ENCODE results near the gene INSL4. TPM values are rescaled to one million over a fixed set of nuclear protein-coding genes. Genes with fewer than 3 reads are reported as not detected.

Gene INSL4
- total and polyA plus RNA-seq, 2 of the 8 experiments (the other 6 are each of a cell fraction or from before 2014, with no cell fraction given) = not detected

DNA sequence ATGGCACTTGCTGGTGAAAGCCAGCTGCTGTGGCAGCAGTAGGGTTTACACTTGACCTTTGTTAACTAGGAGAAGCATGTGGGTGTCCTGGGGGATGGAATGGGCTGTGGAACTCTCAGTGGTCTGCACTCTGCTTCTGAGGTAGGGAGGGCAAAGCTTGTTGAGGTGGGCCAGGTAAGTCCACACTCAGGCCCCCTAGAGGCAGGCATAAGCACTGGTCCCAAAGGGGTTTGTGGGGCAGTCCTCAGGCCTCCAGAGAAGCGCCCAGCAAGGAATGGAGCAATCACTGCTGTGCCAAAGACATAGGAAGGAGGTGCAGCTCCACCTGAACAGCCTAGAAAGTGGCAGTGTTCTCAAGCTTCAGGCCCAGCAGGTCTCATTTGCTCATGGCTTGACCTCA is 34.7 kb downstream of the INSL4 start:
- CTCF ChIA-PET (ENCODE audit: partially characterized antibody) = interaction anchor here (0.6 to 1.8 kb wide), 13 partner anchors 9 to 1547 kb away, joined by 3 to 6 read pairs (median 4); partner anchors contain the start of gene INSL6
- POLR2A ChIA-PET (ENCODE audit: partially characterized antibody) = interaction anchor here (0.6 kb wide), 1 partner anchor 175 kb away, joined by 3 read pairs; no protein-coding TSS in a partner anchor

More for the DNA sequence above, 34.7 kb downstream of the INSL4 start:
- Histone ChIP-seq H3K79me2 (ENCODE audit: control insufficient read depth in 1 of 2, insufficient read depth in 2 of 2, low read length in 2 of 2) (no peaks in the 10 kb centered on the region), H3K27ac (ENCODE audit: low read depth, low read length) (no peak overlapping the region), H3K23ac (ENCODE audit: insufficient read length) (no peak overlapping the region), H2BK20ac (ENCODE audit: low read length) (peak overlapping the region; percentile 51; the same call in 1 of the 2 replicates), H3K23me2 (ENCODE audit: low read depth, low read length) (no peaks in the 10 kb centered on the region), H4K5ac (ENCODE audit: insufficient read length, low read depth, low read length) (no peak overlapping the region), H3K27me3 (replicated peaks in 1 of 4; ENCODE audit: control insufficient read depth in 3 of 4, extremely low read depth in 1 of 4, insufficient read depth in 3 of 4, low read length in 3 of 4) (no peaks in the 10 kb centered on the region; a peak in 1 of 7 replicates), H2AFZ (ENCODE audit: low read length) (0 out of 2 replicates have a peak overlapping the region, but pooled peaks have one; percentile 35), H3K14ac (ENCODE audit: insufficient read length) (no peak overlapping the region), H3K4me1 (replicated peaks in 1 of 4; ENCODE audit: control insufficient read depth in 3 of 4, insufficient read depth in 4 of 4, low read length in 3 of 4) (peaks cover 0 to 13% (median 4%) of the 10 kb centered on the region in 4 experiments; a peak in 4 of 7 replicates), H3K56ac (replicated peaks; ENCODE audit: insufficient read length, low read depth, low read length) (no peak overlapping the region), H3K4ac (replicated peaks; ENCODE audit: insufficient read length, low read depth, low read length) (peak overlapping the region; percentile 78), H3K9me3 (ENCODE audit: insufficient read depth in 2 of 2, low read depth in 1 of 2, low read length in 1 of 2) (no peaks in the 10 kb centered on the region), H4K8ac (ENCODE audit: extremely low read depth, insufficient read depth, low read length) (no peak overlapping the region), H3K9ac (replicated peaks in 1 of 4; ENCODE audit: extremely low read depth in 1 of 4, low read depth in 3 of 4, low read length in 3 of 4) (no peak overlapping the region), H4K20me1 (replicated peaks in 1 of 2; ENCODE audit: control insufficient read depth in 1 of 2, insufficient read depth in 2 of 2, low read length in 2 of 2) (no peaks in the 10 kb centered on the region), H3K79me1 (ENCODE audit: low read depth, low read length) (no peaks in the 10 kb centered on the region), H2BK12ac (ENCODE audit: low read depth, low read length) (no peak overlapping the region; the same call in 1 of the 2 replicates), H3K18ac (ENCODE audit: extremely low read depth, low read length) (0 out of 2 replicates have a peak overlapping the region, but pooled peaks have one; percentile 34), H3K4me3 (ENCODE audit: extremely low read depth in 1 of 4, insufficient read depth in 2 of 4, low read depth in 3 of 4, low read length in 4 of 4) (no peak overlapping the region), H3K36me3 (ENCODE audit: control insufficient read depth in 2 of 4, insufficient read depth in 4 of 4, low read length in 3 of 4) (no peaks in the 10 kb centered on the region), H3K4me2 (ENCODE audit: insufficient read depth in 1 of 2, low read depth in 2 of 2, low read length in 2 of 2) (no peak overlapping the region), H4K91ac (replicated peaks; ENCODE audit: insufficient read length, low read length) (peak overlapping the region; percentile 30), H2AK5ac (ENCODE audit: low read depth, low read length) (no peak overlapping the region), H2BK120ac (replicated peaks; ENCODE audit: low read depth, low read length) (no peak overlapping the region), H2BK15ac (ENCODE audit: low read length) (peak overlapping the region; percentile 18; the same call in 1 of the 2 replicates), H2BK5ac (ENCODE audit: low read depth, low read length) (0 out of 2 replicates have a peak overlapping the region, but pooled peaks have one; percentile 19)
- 33% methylated on average over 1 of the region's 1 CpG; no CpG with 5 or more reads in 1 of the 2 experiments for WGBS, 2 experiments (ENCODE audit: extremely low coverage in 1 of 2, insufficient coverage in 1 of 2, insufficient read length in 1 of 2, insufficient replicate concordance in 2 of 2, low coverage in 1 of 2, low lambda C conversion rate in 2 of 2, missing lambda C conversion rate in 1 of 2)
- peak; percentile 19 for FAIRE-seq
- peak in 1 of 2 experiments; percentile 49 for DNase-seq (ENCODE audit: low read depth in 1 of 2, low spot score in 2 of 2)
- TF ChIP-seq TEAD4 (IDR thresholded peaks at IDR 0.05; ENCODE audit: low read depth, low read length) (no peak), RAD21 (IDR thresholded peaks at IDR 0.05 in 1 of 2, conservative IDR thresholded peaks at IDR 0.05 in 1 of 2; ENCODE audit: low read depth in 2 of 2, low read length in 2 of 2) (peak; percentile 33 to 47), HDAC2 (IDR thresholded peaks at IDR 0.05; ENCODE audit: borderline replicate concordance in 1 of 2, low read depth in 2 of 2, low read length in 2 of 2) (no peak)
- TF ChIP-seq, protein P1, sequence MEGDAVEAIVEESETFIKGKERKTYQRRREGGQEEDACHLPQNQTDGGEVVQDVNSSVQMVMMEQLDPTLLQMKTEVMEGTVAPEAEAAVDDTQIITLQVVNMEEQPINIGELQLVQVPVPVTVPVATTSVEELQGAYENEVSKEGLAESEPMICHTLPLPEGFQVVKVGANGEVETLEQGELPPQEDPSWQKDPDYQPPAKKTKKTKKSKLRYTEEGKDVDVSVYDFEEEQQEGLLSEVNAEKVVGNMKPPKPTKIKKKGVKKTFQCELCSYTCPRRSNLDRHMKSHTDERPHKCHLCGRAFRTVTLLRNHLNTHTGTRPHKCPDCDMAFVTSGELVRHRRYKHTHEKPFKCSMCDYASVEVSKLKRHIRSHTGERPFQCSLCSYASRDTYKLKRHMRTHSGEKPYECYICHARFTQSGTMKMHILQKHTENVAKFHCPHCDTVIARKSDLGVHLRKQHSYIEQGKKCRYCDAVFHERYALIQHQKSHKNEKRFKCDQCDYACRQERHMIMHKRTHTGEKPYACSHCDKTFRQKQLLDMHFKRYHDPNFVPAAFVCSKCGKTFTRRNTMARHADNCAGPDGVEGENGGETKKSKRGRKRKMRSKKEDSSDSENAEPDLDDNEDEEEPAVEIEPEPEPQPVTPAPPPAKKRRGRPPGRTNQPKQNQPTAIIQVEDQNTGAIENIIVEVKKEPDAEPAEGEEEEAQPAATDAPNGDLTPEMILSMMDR (IDR thresholded peaks at IDR 0.05; ENCODE audit: control extremely low read depth in 1 of 3, insufficient read depth in 1 of 3, low read depth in 1 of 3, low read length in 3 of 3) = peak; percentile 44 to 77 (median 67); a peak in 3 of 4 replicates
